Measurements from ENCODE around the gene KCNH1. TPM values are rescaled to one million over a fixed set of nuclear protein-coding genes. Genes with fewer than 3 reads are reported as not detected.
"Not testable (repeated sequence)": the region's sequence is repeated elsewhere in the genome, so short reads cannot be mapped to it uniquely, and the experiment has no call there.

The KCNH1 gene
- total RNA-seq, 1 experiment from 2014 or later, result not detected

DNA sequence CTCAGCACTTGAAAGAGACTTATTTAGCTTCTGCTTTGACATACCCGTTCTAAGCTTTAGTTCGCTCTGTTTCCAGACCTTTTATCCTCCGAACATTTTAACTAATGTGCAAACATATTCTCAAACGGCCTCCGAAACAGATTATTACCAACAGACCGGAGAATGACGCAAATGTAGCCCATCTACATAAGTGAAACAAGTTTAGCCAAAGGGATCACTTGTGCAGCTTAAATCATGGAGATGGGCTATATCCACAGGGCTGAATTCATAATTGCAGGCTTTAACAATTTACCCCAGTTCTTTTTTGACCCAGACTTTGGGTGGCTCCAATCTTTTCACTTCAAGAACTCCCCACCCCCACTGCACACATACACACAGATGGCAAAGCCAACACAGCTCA, 119.7 kb downstream of the KCNH1 start:
- Histone ChIP-seq H3K27ac (ENCODE audit: low read depth, low read length, poor library complexity, severe bottlenecking) (no peak overlapping the region), H3K4me1 (ENCODE audit: insufficient read depth, low read length, poor library complexity, severe bottlenecking) (no peaks in the 10 kb centered on the region), H3K36me3 (ENCODE audit: insufficient read depth, low read length, poor library complexity, severe bottlenecking) (no peaks in the 10 kb centered on the region), H3K9me3 (ENCODE audit: low read depth, low read length, poor library complexity, severe bottlenecking) (no peaks in the 10 kb centered on the region), H3K27me3 (replicated peaks; ENCODE audit: insufficient read depth, low read depth, low read length, poor library complexity) (peaks cover 24% of the 10 kb centered on the region), H3K4me3 (ENCODE audit: low read depth, low read length, poor library complexity, severe bottlenecking) (no peak overlapping the region)
- BruUV-seq (replicated peaks), result no TSS peak
- POLR2A ChIA-PET (ENCODE audit: low non-redundant PET), result no interaction called here
- TF ChIP-seq EZH2 (IDR thresholded peaks at IDR 0.05; ENCODE audit: borderline replicate concordance, low read depth, low read length, poor library complexity, severe bottlenecking), result no peak
- TF ChIP-seq, protein P1, sequence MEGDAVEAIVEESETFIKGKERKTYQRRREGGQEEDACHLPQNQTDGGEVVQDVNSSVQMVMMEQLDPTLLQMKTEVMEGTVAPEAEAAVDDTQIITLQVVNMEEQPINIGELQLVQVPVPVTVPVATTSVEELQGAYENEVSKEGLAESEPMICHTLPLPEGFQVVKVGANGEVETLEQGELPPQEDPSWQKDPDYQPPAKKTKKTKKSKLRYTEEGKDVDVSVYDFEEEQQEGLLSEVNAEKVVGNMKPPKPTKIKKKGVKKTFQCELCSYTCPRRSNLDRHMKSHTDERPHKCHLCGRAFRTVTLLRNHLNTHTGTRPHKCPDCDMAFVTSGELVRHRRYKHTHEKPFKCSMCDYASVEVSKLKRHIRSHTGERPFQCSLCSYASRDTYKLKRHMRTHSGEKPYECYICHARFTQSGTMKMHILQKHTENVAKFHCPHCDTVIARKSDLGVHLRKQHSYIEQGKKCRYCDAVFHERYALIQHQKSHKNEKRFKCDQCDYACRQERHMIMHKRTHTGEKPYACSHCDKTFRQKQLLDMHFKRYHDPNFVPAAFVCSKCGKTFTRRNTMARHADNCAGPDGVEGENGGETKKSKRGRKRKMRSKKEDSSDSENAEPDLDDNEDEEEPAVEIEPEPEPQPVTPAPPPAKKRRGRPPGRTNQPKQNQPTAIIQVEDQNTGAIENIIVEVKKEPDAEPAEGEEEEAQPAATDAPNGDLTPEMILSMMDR (conservative IDR thresholded peaks at IDR 0.05; ENCODE audit: low read depth, low read length), result no peak
- intact Hi-C loops (cut with micrococcal nuclease; ENCODE audit: unreplicated experiment), result loop anchor here (10.0 kb wide), 1 partner anchor 429 kb away; no protein-coding TSS in a partner anchor
- CTCF ChIA-PET, result no interaction called here
- DNase-seq (ENCODE audit: low spot score), result no peak

DNA sequence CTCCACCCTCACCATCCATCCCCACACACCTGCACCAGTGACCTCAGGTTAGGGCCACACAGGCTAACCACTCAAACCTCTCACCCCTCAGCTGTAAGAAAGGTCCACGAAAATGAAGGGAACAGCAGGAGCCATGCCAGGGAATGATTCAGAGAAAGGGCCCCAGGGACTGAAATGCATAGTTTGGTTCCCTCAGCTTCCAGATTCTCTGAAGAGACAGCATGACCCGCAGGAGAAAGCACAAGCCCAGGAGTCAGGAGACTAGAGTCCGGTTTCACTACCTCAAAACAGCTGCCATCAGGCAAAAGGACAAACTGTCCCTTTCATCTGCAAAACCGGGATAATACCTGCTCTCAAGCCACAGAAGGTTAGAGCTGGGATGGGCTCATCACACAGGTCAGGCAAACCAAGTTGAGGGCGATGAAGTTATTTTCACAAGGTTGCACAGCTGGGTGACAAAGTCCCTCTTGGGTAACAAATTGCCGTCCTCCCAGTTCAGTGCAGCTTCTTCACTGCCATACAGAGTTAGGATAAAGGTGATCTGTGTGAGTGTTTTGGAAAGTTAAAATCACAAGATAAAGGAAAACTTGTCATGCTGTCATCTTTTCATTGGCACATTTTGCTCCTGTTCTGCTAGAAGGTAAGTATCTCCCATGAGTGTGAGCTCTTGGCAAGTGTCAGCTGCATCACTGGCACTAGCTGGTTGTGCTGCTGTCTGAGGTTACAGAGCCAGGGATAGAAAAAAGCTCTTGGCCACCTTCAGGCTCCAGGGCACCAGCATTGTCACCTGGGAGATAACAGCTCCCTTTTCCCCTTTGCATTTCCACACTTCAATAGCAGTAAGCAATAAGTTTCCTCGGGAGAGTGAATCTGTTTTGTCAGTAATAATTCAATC, 120.4 kb downstream of the KCNH1 start:
- CTCF ChIA-PET, result no interaction called here
- POLR2A ChIA-PET (ENCODE audit: low non-redundant PET), result no interaction called here
- TF ChIP-seq, protein P1 (conservative IDR thresholded peaks at IDR 0.05; ENCODE audit: low read depth, low read length), result no peak
- TF ChIP-seq EZH2 (IDR thresholded peaks at IDR 0.05; ENCODE audit: borderline replicate concordance, low read depth, low read length, poor library complexity, severe bottlenecking), result no peak

DNA sequence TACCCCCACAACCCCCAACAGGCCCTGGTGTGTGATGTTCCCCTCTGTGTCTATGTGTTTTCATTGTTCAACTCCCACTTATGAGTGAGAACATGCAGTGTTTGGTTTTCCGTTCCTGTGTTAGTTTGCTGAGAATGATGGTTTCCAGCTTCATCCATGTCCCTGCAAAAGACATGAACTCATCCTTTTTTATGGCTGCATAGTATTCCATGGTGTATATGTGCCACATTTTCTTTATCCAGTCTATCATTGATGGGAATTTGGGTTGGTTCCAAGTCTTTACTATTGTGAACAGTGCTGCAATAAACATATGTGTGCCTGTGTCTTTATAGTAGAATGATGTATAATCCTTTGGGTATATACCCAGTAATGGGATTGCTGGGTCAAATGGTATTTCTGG, 122.8 kb downstream of the KCNH1 start:
- not testable (repeated sequence) for DNase-seq (ENCODE audit: low spot score); BruUV-seq (replicated peaks)

More for the DNA sequence above, 120.4 kb downstream of the KCNH1 start:
- intact Hi-C loops (cut with micrococcal nuclease; ENCODE audit: unreplicated experiment), result loop anchor here (10.0 kb wide), 1 partner anchor 429 kb away; no protein-coding TSS in a partner anchor
- H3K27me3 ChIP-seq (replicated peaks; ENCODE audit: insufficient read depth, low read depth, low read length, poor library complexity), result peaks cover 30% of the 10 kb centered on the region
- no peaks in the 10 kb centered on the region for H3K9me3 ChIP-seq (ENCODE audit: low read depth, low read length, poor library complexity, severe bottlenecking)
- no peak overlapping the region for H3K27ac ChIP-seq (ENCODE audit: low read depth, low read length, poor library complexity, severe bottlenecking)
- DNase-seq (ENCODE audit: low spot score), result no peak
- H3K4me1 ChIP-seq (ENCODE audit: insufficient read depth, low read length, poor library complexity, severe bottlenecking), result no peaks in the 10 kb centered on the region
- H3K4me3 ChIP-seq (ENCODE audit: low read depth, low read length, poor library complexity, severe bottlenecking), result no peak overlapping the region
- H3K36me3 ChIP-seq (ENCODE audit: insufficient read depth, low read length, poor library complexity, severe bottlenecking), result no peaks in the 10 kb centered on the region
- no TSS peak for BruUV-seq (replicated peaks)

More for the DNA sequence above, 122.8 kb downstream of the KCNH1 start:
- H3K9me3 ChIP-seq (ENCODE audit: low read depth, low read length, poor library complexity, severe bottlenecking); POLR2A ChIA-PET (ENCODE audit: low non-redundant PET); H3K4me3 ChIP-seq (ENCODE audit: low read depth, low read length, poor library complexity, severe bottlenecking); H3K36me3 ChIP-seq (ENCODE audit: insufficient read depth, low read length, poor library complexity, severe bottlenecking); H3K27ac ChIP-seq (ENCODE audit: low read depth, low read length, poor library complexity, severe bottlenecking); CTCF ChIA-PET; H3K4me1 ChIP-seq (ENCODE audit: insufficient read depth, low read length, poor library complexity, severe bottlenecking): not testable (repeated sequence)
- intact Hi-C loops (cut with micrococcal nuclease; ENCODE audit: unreplicated experiment), result loop anchor here (10.0 kb wide), 1 partner anchor 426 kb away; no protein-coding TSS in a partner anchor
- peaks cover 47% of the 10 kb centered on the region for H3K27me3 ChIP-seq (replicated peaks; ENCODE audit: insufficient read depth, low read depth, low read length, poor library complexity)

Measured in A673 (cell line).